Measurements from ENCODE around the gene ZBTB47.
A peak's percentile ranks its signal among the peaks of the same experiment; 100 is the strongest.

The ZBTB47 gene

DNA sequence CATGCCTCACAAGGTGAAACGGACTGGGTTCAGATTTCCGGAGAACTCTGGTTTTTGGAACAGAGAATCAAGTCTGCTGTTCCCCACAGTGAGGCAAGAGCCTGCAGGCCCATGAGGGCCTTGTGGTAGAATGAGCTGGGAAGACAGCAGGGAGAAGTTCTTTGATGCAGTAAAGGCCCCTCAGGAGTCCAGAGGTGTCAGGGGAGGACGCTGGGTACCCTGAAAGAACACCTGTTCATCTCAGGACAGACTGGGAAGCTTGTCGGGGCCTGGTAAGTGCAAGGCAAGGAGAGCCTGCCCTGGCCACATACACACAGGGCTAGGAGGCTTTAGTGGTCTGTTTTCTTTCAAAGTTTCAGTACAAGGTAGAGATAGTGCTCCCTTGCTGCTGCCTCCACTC lies 3.7 kb upstream of the ZBTB47 start:
- Histone ChIP-seq H2AFZ (ENCODE audit: low read length) (no peak overlapping the region), H3K4me3 (ENCODE audit: low read length, poor library complexity, severe bottlenecking) (no peak overlapping the region), H3K36me3 (ENCODE audit: insufficient read depth, low read length) (peaks cover 40% of the 10 kb centered on the region; the same call in 1 of the 2 replicates), H3K27me3 (ENCODE audit: insufficient read depth, low read length, poor library complexity, severe bottlenecking) (no peaks in the 10 kb centered on the region), H3K9me2 (replicated peaks; ENCODE audit: low read depth, low read length) (no peaks in the 10 kb centered on the region), H3K9ac (ENCODE audit: low read depth, low read length, poor library complexity, severe bottlenecking) (no peak overlapping the region), H3F3A (ENCODE audit: low read depth) (0 out of 2 replicates have a peak, but pooled peaks cover 10% of the 10 kb centered on the region), H3K79me2 (ENCODE audit: insufficient read depth, low read length) (no peaks in the 10 kb centered on the region), H3K9me3 (ENCODE audit: insufficient read depth, low read depth, low read length) (no peaks in the 10 kb centered on the region), H3K4me2 (ENCODE audit: low read depth, low read length, poor library complexity, severe bottlenecking) (no peak overlapping the region), H4K20me1 (ENCODE audit: insufficient read depth, low read length, poor library complexity, severe bottlenecking) (no peaks in the 10 kb centered on the region), H3K4me1 (ENCODE audit: insufficient read depth, low read length, poor library complexity, severe bottlenecking) (peaks cover 24% of the 10 kb centered on the region)
- TF ChIP-seq, protein P1, sequence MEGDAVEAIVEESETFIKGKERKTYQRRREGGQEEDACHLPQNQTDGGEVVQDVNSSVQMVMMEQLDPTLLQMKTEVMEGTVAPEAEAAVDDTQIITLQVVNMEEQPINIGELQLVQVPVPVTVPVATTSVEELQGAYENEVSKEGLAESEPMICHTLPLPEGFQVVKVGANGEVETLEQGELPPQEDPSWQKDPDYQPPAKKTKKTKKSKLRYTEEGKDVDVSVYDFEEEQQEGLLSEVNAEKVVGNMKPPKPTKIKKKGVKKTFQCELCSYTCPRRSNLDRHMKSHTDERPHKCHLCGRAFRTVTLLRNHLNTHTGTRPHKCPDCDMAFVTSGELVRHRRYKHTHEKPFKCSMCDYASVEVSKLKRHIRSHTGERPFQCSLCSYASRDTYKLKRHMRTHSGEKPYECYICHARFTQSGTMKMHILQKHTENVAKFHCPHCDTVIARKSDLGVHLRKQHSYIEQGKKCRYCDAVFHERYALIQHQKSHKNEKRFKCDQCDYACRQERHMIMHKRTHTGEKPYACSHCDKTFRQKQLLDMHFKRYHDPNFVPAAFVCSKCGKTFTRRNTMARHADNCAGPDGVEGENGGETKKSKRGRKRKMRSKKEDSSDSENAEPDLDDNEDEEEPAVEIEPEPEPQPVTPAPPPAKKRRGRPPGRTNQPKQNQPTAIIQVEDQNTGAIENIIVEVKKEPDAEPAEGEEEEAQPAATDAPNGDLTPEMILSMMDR (conservative IDR thresholded peaks at IDR 0.05; ENCODE audit: low read length), result no peak
- TF ChIP-seq EZH2phosphoT487 (IDR thresholded peaks at IDR 0.05; ENCODE audit: borderline replicate concordance), result no peak

GRCh38 chr3:42651248-42652091 lies 2.0 kb upstream of the ZBTB47 start:
- H3K79me2 ChIP-seq (ENCODE audit: insufficient read depth, low read length), result no peaks in the 10 kb centered on the region
- no peak overlapping the region for H3K9ac ChIP-seq (ENCODE audit: low read depth, low read length, poor library complexity, severe bottlenecking)
- H3K9me2 ChIP-seq (replicated peaks; ENCODE audit: low read depth, low read length), result no peaks in the 10 kb centered on the region
- H3K9me3 ChIP-seq (ENCODE audit: insufficient read depth, low read depth, low read length), result no peaks in the 10 kb centered on the region
- H3K27me3 ChIP-seq (ENCODE audit: insufficient read depth, low read length, poor library complexity, severe bottlenecking), result no peaks in the 10 kb centered on the region
- H3F3A ChIP-seq (ENCODE audit: low read depth), result 0 out of 2 replicates have a peak, but pooled peaks cover 3% of the 10 kb centered on the region
- TF ChIP-seq EZH2phosphoT487 (IDR thresholded peaks at IDR 0.05; ENCODE audit: borderline replicate concordance), result no peak
- TF ChIP-seq, protein P1 (conservative IDR thresholded peaks at IDR 0.05; ENCODE audit: low read length), result no peak
- peaks cover 20% of the 10 kb centered on the region for H3K4me1 ChIP-seq (ENCODE audit: insufficient read depth, low read length, poor library complexity, severe bottlenecking)
- no peak overlapping the region for H2AFZ ChIP-seq (ENCODE audit: low read length)
- no peak overlapping the region for H3K4me2 ChIP-seq (ENCODE audit: low read depth, low read length, poor library complexity, severe bottlenecking)
- peaks cover 24% of the 10 kb centered on the region; the same call in 1 of the 2 replicates for H3K36me3 ChIP-seq (ENCODE audit: insufficient read depth, low read length)
- H3K4me3 ChIP-seq (ENCODE audit: low read length, poor library complexity, severe bottlenecking), result no peak overlapping the region
- H4K20me1 ChIP-seq (ENCODE audit: insufficient read depth, low read length, poor library complexity, severe bottlenecking), result no peaks in the 10 kb centered on the region

- Histone ChIP-seq H3K4me3 (ENCODE audit: low read length, poor library complexity, severe bottlenecking) (no peak overlapping the region), H2AFZ (ENCODE audit: low read length) (no peak overlapping the region; the same call in 1 of the 2 replicates), H3K4me2 (ENCODE audit: low read depth, low read length, poor library complexity, severe bottlenecking) (peak overlapping the region; percentile 54)
Observed at GRCh38 chr3:42652251-42652610, 1.3 kb upstream of the ZBTB47 start.

More at GRCh38 chr3:42652251-42652610, 1.3 kb upstream of the ZBTB47 start:
- Histone ChIP-seq H3K9me2 (replicated peaks; ENCODE audit: low read depth, low read length) (no peaks in the 10 kb centered on the region), H3K79me2 (ENCODE audit: insufficient read depth, low read length) (no peaks in the 10 kb centered on the region), H3K27me3 (ENCODE audit: insufficient read depth, low read length, poor library complexity, severe bottlenecking) (no peaks in the 10 kb centered on the region), H4K20me1 (ENCODE audit: insufficient read depth, low read length, poor library complexity, severe bottlenecking) (no peaks in the 10 kb centered on the region), H3K9me3 (ENCODE audit: insufficient read depth, low read depth, low read length) (no peaks in the 10 kb centered on the region), H3F3A (ENCODE audit: low read depth) (no peaks in the 10 kb centered on the region), H3K4me1 (ENCODE audit: insufficient read depth, low read length, poor library complexity, severe bottlenecking) (peaks cover 20% of the 10 kb centered on the region), H3K9ac (ENCODE audit: low read depth, low read length, poor library complexity, severe bottlenecking) (no peak overlapping the region), H3K36me3 (ENCODE audit: insufficient read depth, low read length) (peaks cover 16% of the 10 kb centered on the region; the same call in 1 of the 2 replicates)
- no peak for TF ChIP-seq EZH2phosphoT487 (IDR thresholded peaks at IDR 0.05; ENCODE audit: borderline replicate concordance)
- TF ChIP-seq, protein P1 (conservative IDR thresholded peaks at IDR 0.05; ENCODE audit: low read length), result no peak

Data from Loucy (cell line).